ENCODE measurements around the gene FHIT. TPM values are rescaled to one million over a fixed set of nuclear protein-coding genes. Genes with fewer than 3 reads are reported as not detected.

FHIT gene
- total RNA-seq, 4 donors from 2014 or later, result 1.6 to 12.9 (median 7.8) TPM

DNA sequence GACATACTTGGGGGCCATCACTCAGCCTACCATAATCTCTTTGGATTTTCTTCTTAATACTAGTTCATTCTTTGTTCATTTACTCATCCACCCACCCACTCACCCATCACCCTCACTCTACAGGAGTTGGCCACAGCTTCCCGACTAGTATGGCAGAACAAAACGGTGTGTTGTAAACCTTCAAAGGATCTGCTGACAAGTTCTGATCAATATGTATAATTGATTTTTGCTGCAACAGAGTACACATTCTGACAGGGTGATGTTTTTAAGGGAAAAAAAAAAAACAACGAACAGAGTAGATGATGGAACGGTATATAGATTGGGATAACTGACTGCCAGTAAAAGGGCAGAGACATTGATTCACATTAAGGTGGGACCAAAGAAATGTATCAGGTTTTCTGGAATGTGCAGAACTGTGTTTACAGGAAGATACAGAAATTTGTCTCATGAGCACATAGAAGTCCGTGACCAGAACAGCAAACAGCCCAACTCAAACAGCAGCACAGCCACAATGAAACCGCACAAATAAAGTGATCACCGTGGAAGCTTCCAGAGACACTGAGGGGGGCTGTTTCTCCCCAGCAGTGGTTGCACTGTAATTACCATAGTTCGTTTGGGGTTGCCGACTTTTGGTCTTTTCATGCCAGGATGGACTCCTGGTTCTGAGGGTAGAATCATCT is 931.9 kb downstream of the FHIT start:
- H3K27ac ChIP-seq, result no peak overlapping the region
- no peaks in the 10 kb centered on the region for H3K36me3 ChIP-seq
- TF ChIP-seq, protein P1, sequence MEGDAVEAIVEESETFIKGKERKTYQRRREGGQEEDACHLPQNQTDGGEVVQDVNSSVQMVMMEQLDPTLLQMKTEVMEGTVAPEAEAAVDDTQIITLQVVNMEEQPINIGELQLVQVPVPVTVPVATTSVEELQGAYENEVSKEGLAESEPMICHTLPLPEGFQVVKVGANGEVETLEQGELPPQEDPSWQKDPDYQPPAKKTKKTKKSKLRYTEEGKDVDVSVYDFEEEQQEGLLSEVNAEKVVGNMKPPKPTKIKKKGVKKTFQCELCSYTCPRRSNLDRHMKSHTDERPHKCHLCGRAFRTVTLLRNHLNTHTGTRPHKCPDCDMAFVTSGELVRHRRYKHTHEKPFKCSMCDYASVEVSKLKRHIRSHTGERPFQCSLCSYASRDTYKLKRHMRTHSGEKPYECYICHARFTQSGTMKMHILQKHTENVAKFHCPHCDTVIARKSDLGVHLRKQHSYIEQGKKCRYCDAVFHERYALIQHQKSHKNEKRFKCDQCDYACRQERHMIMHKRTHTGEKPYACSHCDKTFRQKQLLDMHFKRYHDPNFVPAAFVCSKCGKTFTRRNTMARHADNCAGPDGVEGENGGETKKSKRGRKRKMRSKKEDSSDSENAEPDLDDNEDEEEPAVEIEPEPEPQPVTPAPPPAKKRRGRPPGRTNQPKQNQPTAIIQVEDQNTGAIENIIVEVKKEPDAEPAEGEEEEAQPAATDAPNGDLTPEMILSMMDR (IDR thresholded peaks at IDR 0.05), result no peak
- TF ChIP-seq POLR2A (IDR thresholded peaks at IDR 0.05), result no peak
- TF ChIP-seq EP300 (IDR thresholded peaks at IDR 0.05), result no peak
- H3K27me3 ChIP-seq, result no peaks in the 10 kb centered on the region
- peaks cover 0 to 2% (median 0%) of the 10 kb centered on the region in 4 donors for H3K9me3 ChIP-seq
- WGBS, 2 donors, result 91 to 96% methylated on average over 9 of the region's 9 CpGs
- no peaks in the 10 kb centered on the region for H3K4me1 ChIP-seq
- no peak for DNase-seq (ENCODE audit: low spot score in 2 of 2)
- no peak overlapping the region for H3K4me3 ChIP-seq

DNA sequence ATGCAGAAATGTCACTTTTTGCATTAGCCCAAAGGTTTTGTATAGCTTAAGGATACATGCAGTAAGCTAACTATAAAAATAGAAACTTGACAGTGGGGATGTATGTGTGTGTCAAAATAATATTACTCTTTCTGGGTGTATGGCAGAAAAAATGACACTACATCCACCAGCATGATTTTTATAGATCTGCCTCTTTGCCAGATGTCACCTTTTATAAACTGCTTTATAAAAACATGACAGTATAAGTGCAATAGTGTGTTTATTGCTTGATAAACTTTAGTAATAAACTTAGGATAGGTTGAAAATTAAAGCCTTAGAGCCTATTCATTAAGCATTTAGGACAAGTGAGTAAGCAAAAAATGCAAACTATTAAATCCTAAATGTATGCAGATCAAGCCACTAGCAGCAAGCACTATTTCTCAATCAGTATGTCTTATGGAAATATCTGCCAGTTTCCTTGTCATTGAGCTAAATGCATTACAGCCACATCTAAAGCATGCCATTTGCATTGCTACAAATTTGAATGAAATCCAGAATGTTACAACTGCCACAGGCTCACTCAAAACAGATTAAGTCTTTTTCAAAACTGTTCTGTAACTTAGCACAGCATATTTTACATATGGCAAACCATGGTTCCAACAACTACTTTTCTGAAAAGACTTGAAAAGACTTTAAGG is 935.0 kb downstream of the FHIT start:
- Histone ChIP-seq H3K4me3 (no peak overlapping the region), H3K27ac (no peak overlapping the region), H3K27me3 (no peaks in the 10 kb centered on the region), H3K4me1 (no peaks in the 10 kb centered on the region), H3K36me3 (no peaks in the 10 kb centered on the region), H3K9me3 (peaks cover 0 to 2% (median 0%) of the 10 kb centered on the region in 4 donors)
- no peak for TF ChIP-seq EP300 (IDR thresholded peaks at IDR 0.05)
- TF ChIP-seq POLR2A (IDR thresholded peaks at IDR 0.05), result no peak
- TF ChIP-seq, protein P1 (IDR thresholded peaks at IDR 0.05), result no peak
- DNase-seq (ENCODE audit: low spot score in 2 of 2), result no peak

- DNase-seq (ENCODE audit: low spot score in 2 of 2), result no peak
- H3K27me3 ChIP-seq, result no peaks in the 10 kb centered on the region
- WGBS, 2 donors, result 87% methylated on average over 6 of the region's 6 CpGs
Observed at GRCh38 chr3:60313951-60314461, 937.2 kb downstream of the FHIT start.

GRCh38 chr3:60313231-60313798 is 937.9 kb downstream of the FHIT start:
- no peak for DNase-seq (ENCODE audit: low spot score in 2 of 2)
- Histone ChIP-seq H3K4me3 (no peak overlapping the region), H3K9me3 (peaks cover 0 to 2% (median 0%) of the 10 kb centered on the region in 4 donors), H3K4me1 (no peaks in the 10 kb centered on the region), H3K27me3 (no peaks in the 10 kb centered on the region), H3K27ac (no peak overlapping the region), H3K36me3 (no peaks in the 10 kb centered on the region)
- TF ChIP-seq, protein P1 (IDR thresholded peaks at IDR 0.05), result no peak
- TF ChIP-seq EP300 (IDR thresholded peaks at IDR 0.05), result no peak
- no peak for TF ChIP-seq POLR2A (IDR thresholded peaks at IDR 0.05)
- 78 to 80% methylated on average over 4 of the region's 4 CpGs for WGBS, 2 donors

More at GRCh38 chr3:60313951-60314461, 937.2 kb downstream of the FHIT start:
- H3K4me1 ChIP-seq, result no peaks in the 10 kb centered on the region
- H3K4me3 ChIP-seq, result no peak overlapping the region
- TF ChIP-seq, protein P1 (IDR thresholded peaks at IDR 0.05), result no peak
- TF ChIP-seq POLR2A (IDR thresholded peaks at IDR 0.05), result no peak
- H3K36me3 ChIP-seq, result no peaks in the 10 kb centered on the region
- H3K9me3 ChIP-seq, result peaks cover 0 to 2% (median 0%) of the 10 kb centered on the region in 4 donors
- H3K27ac ChIP-seq, result no peak overlapping the region
